Brain microvascular endothelial cell (primary cell): Measurements from ENCODE around the gene QRFPR.
A peak's percentile ranks its signal among the peaks of the same experiment; 100 is the strongest.

Experiments
- DNase-seq: peaks from one replicate; pipeline ENCODE4 v3.0.0-alpha.2; 2020
- H3K27ac ChIP-seq: fragments of 250-450 bp; sonication (Bioruptor Pico); 2 replicates; pipeline ENCODE4 v1.5.1; 2020; ENCODE audit warnings: mild to moderate bottlenecking, moderate library complexity
- H3K27me3 ChIP-seq: fragments of 250-450 bp; sonication (Bioruptor Pico); replicated peaks from 2 replicates; pipeline ENCODE4 v1.5.1; 2020; ENCODE audit warnings: mild to moderate bottlenecking
- H3K36me3 ChIP-seq: fragments of 250-450 bp; sonication (Bioruptor Pico); replicated peaks from 2 replicates; pipeline ENCODE4 v1.5.1; 2020; ENCODE audit warnings: mild to moderate bottlenecking
- H3K4me3 ChIP-seq: 2 replicates; pipeline ENCODE4 v1.5.1; 2011; ENCODE audit warnings: low read depth, mild to moderate bottlenecking, control low read depth, low read length, moderate library complexity
- in situ Hi-C: cut with HindIII; loops from 2 replicates; pipeline ENCODE4 v1.10.0; 2017; ENCODE audit warnings: low sequenced_read_pairs, low pct_ligation_motif_present
- TF ChIP-seq, protein P1 (sequence below): IDR thresholded peaks from 2 replicates; pipeline ENCODE4 v1.5.1; 2011; ENCODE audit warnings: low read depth, mild to moderate bottlenecking, moderate library complexity, low read length, control low read depth, inconsistent platforms; ENCODE audit errors: missing control alignments

QRFPR gene

DNA sequence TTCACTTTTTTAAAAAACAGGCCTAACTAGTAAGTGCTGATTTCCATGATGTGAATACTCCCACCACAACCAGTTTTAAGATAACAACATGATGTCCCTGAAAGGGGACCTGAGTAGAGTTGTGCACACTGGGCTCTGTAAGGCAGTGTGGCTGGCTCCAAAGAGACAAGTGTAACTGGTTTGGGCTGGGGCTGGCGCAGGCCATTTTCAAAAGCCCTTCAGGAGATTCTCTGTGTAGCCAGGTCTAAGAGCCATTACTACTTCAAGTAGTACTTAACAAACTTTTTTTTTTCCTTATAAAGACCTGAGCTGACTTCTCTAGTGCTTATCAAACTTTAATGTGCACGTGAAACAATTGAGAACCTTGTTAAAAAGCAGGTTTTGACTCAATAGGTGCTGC, 4.3 kb downstream of the QRFPR start:
- in situ Hi-C loops: no loop called here

DNA sequence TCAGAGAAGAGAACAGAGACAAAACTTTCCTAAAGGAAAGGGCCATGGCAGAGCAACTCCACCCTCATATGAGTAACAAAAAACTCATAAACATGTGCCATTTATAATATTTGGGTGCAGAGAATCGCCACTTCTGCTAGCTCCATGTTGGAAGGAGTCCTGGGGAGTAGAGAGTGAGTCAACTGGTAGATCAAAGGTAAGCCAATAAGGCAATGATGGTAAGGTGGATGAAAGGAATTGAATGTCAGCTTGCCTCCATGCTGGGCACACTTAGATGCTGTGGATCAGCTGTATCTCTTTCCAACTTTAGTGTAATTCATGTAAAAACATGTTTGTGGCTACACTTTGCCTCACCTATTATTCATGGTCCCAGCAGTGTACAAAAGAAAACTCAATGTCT, 4.7 kb downstream of the QRFPR start:
- in situ Hi-C loops: no loop called here
- TF ChIP-seq, protein P1, sequence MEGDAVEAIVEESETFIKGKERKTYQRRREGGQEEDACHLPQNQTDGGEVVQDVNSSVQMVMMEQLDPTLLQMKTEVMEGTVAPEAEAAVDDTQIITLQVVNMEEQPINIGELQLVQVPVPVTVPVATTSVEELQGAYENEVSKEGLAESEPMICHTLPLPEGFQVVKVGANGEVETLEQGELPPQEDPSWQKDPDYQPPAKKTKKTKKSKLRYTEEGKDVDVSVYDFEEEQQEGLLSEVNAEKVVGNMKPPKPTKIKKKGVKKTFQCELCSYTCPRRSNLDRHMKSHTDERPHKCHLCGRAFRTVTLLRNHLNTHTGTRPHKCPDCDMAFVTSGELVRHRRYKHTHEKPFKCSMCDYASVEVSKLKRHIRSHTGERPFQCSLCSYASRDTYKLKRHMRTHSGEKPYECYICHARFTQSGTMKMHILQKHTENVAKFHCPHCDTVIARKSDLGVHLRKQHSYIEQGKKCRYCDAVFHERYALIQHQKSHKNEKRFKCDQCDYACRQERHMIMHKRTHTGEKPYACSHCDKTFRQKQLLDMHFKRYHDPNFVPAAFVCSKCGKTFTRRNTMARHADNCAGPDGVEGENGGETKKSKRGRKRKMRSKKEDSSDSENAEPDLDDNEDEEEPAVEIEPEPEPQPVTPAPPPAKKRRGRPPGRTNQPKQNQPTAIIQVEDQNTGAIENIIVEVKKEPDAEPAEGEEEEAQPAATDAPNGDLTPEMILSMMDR: no peak
- no peak overlapping the region for H3K27ac ChIP-seq
- H3K36me3 ChIP-seq: no peaks in the 10 kb centered on the region
- H3K4me3 ChIP-seq: no peak overlapping the region
- no peak for DNase-seq
- H3K27me3 ChIP-seq: peaks cover 13% of the 10 kb centered on the region

More for the DNA sequence above, 4.3 kb downstream of the QRFPR start:
- TF ChIP-seq, protein P1: no peak
- Histone ChIP-seq H3K4me3 (no peak overlapping the region), H3K36me3 (no peaks in the 10 kb centered on the region), H3K27me3 (peaks cover 16% of the 10 kb centered on the region), H3K27ac (no peak overlapping the region)
- no peak for DNase-seq

GRCh38 chr4:121375262-121375661, 5.6 kb downstream of the QRFPR start:
- H3K4me3 ChIP-seq: no peak overlapping the region
- H3K27me3 ChIP-seq: peaks cover 5% of the 10 kb centered on the region
- DNase-seq: no peak
- no peaks in the 10 kb centered on the region for H3K36me3 ChIP-seq
- TF ChIP-seq, protein P1: no peak
- no peak overlapping the region for H3K27ac ChIP-seq
- in situ Hi-C loops: no loop called here

GRCh38 chr4:121373841-121374240, 7.0 kb downstream of the QRFPR start:
- H3K36me3 ChIP-seq: no peaks in the 10 kb centered on the region
- TF ChIP-seq, protein P1: no peak
- in situ Hi-C loops: no loop called here
- H3K4me3 ChIP-seq: no peak overlapping the region
- no peak overlapping the region for H3K27ac ChIP-seq
- DNase-seq: no peak
- no peaks in the 10 kb centered on the region for H3K27me3 ChIP-seq

DNA sequence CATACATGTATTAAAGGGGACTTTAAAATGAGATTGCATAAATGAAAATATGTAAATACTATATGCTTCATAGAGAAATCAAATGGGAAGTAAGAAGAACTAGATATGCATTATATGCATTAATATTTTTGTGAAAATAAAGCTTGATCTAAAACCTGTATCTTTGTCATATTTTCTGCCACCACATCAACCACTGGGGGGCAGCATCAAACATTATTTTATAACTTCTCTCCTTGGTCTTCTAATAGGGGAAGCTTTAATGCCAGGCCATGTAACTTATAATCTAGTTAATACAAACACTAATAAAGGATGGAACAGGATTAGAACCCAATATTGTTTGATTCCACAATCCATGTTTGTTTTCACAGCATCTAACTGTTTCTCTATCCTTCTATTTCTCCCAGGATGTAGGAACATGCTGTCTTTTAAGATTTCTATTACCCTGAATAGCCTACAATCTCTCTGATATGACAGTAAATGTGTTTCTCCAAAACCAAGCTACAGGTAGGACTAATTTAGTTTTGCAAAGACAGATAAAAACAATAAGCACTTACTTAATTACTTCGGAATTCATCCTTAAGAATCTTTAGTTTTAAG, 10.0 kb downstream of the QRFPR start:
- TF ChIP-seq, protein P1: peak; percentile 60
- in situ Hi-C loops: no loop called here
- Histone ChIP-seq H3K36me3 (no peaks in the 10 kb centered on the region), H3K4me3 (no peak overlapping the region), H3K27me3 (no peaks in the 10 kb centered on the region), H3K27ac (no peak overlapping the region)
- peak; percentile 61 for DNase-seq

GRCh38 chr4:121360495-121360894, 20.3 kb downstream of the QRFPR start:
- Histone ChIP-seq H3K27me3 (no peaks in the 10 kb centered on the region), H3K36me3 (no peaks in the 10 kb centered on the region), H3K27ac (no peak overlapping the region), H3K4me3 (no peak overlapping the region)
- in situ Hi-C loops: no loop called here
- TF ChIP-seq, protein P1: no peak
- no peak for DNase-seq
